CD1c-positive myeloid dendritic cell (primary cell): ENCODE data around the gene CEP57.
"Not testable (repeated sequence)": the region's sequence is repeated elsewhere in the genome, so short reads cannot be mapped to it uniquely, and the experiment has no call there.

Experiments used
- DNase-seq: peaks from one replicate; pipeline ENCODE4 v3.0.0-alpha.2; 2016; ENCODE audit errors: extremely low spot score

The CEP57 gene

DNA sequence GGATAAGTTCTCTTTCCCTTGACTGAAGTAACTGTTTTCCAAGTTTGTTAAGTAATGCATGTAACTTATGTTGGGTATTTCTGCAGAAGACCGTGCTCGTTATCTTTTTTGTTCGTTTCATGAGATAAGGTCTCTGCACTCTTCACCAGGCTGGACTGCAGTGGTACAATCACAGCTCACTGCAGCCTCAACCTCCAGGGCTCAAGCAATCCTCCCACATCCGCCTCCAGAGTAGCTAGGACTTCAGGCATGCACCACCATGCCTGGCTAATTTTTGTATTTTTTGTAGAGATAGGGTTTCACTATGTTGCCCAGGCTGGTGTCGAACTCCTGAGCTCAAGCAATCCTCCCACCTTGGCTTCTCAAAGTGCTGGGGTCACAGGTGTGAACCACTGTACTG lies 64.1 kb downstream of the CEP57 start:
- not testable (repeated sequence) for DNase-seq

DNA sequence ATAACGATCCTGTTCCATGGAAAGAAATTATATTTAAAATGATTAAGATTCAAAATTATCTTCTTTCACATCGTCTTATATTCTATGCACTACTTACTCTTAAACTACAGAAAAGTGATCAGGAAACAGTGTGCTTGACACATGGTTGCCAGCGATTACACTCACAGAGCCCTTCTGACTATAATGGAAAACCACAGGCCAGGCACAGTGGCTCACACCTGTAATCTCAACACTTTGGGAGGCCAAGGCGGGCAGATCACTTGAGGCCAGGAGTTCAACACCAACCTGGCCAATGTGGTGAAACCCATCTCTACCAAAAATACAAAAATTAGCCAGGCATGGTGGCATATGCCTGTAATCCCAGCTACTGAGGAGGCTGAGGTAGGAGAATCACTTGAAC lies 69.7 kb downstream of the CEP57 start:
- not testable (repeated sequence) for DNase-seq

DNA sequence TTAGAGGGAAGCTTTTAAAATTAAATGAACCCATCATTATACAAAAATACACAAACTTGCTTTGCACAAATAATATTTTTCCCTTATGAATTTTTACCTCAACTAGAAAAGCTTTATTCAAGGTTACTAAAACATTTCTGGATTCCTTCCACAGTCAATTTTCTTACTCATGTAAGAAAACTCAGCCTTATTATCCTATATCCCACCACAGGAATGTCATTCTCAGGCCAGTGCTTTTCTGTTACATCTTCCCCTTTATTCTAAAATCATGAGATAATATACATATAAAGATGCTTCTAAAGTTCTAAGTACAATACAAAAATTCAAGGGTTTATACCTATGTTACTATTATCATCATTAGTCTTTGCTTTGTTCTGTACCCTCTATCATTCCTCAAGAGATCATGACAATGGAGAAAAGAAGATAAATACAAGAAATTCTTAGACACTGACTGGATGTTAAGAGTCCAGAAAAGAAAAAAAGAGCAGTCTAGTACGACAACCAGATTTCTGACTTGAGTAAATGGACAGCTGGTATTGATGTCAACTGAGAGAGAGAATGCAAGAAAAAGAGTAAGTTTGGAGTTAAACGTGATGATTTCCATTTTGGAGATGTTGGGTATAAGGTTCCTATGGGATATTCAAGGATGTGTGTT lies 73.3 kb downstream of the CEP57 start:
- DNase-seq = no peak

DNA sequence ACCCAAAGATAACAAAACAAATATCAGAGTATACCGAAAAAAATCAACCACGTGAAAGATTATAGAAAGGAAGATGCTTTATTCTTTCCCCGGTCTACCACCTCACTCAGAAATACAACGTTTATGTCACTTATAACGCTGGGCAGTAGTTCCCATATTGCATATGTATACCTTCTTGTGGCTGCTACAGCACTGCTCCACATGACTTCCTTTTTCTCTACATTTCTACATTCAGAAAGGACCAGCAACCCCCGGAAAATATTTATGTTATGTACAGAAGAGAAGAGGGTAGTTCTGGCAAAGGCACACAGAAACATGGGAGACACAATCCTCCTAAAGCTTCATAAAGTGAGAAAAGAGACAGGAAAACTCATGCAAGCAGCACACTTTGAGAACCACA lies 76.8 kb downstream of the CEP57 start:
- DNase-seq = no peak

DNA sequence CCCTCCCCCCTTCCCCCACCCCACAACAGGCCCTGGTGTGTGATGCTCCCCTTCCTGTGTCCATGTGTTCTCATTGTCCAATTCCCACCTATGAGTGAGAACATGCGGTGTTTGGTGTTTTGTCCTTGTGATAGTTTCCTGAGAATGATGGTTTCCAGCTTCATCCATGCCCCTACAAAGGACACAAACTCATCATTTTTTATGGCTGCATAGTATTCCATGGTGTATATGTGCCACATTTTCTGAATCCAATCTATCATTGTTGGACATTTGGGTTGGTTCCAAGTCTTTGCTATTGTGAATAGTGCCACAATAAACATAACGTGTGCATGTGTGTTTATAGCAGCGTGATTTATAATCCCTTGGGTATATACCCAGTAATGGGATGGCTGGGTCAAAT lies 80.6 kb downstream of the CEP57 start:
- not testable (repeated sequence) for DNase-seq

DNA sequence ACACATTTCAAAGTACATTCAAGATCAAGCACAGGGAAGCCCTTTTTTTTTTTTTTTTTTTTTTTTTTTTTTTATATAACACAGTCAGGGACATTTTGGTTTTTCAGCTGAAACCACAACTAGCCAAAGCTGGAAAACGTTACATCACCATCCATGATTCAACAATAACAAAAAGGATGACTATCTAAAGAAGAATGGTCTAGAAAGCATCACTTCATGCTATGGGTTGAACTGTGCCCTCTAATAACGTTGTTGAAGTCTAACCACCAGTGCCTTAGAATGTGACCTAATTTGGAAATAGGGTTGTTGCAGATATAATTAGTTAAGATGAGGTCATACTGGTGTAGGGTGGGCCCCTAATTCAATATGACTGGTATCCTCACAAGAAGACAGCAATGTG lies 87.0 kb downstream of the CEP57 start:
- DNase-seq = no peak
